GM21825 (cell line): ENCODE results near the gene RNF14.

ENCODE experiments used
- ATAC-seq: cut with Tn5 transposase; IDR thresholded peaks from one replicate; pipeline ENCODE4 v1.9.1; 2021; ENCODE audit warnings: mild to moderate bottlenecking, moderate library complexity; ENCODE audit not compliant: unreplicated experiment

Gene RNF14

GRCh38 chr5:141973871-141974595, 5.1 kb downstream of the RNF14 start:
- no peak for ATAC-seq

GRCh38 chr5:141976176-141976575, 7.3 kb downstream of the RNF14 start:
- ATAC-seq, result no peak

GRCh38 chr5:141978389-141978788, 9.5 kb downstream of the RNF14 start:
- ATAC-seq, result no peak

- no peak for ATAC-seq
Measured at GRCh38 chr5:141982626-141983025, 13.7 kb downstream of the RNF14 start.

GRCh38 chr5:141986072-141986471, 17.2 kb downstream of the RNF14 start:
- no peak for ATAC-seq

GRCh38 chr5:141989720-141990119, 20.8 kb downstream of the RNF14 start:
- ATAC-seq, result no peak

GRCh38 chr5:141992349-141992963, 23.6 kb downstream of the RNF14 start:
- no peak for ATAC-seq

GRCh38 chr5:141994511-141995136, 25.7 kb downstream of the RNF14 start:
- no peak for ATAC-seq

GRCh38 chr5:141995656-141996055, 26.8 kb downstream of the RNF14 start:
- no peak for ATAC-seq

- ATAC-seq, result no peak
Measured at GRCh38 chr5:141997358-141997960, 28.6 kb downstream of the RNF14 start.

- no peak for ATAC-seq
Measured at GRCh38 chr5:142000173-142000572, 31.3 kb downstream of the RNF14 start.

GRCh38 chr5:142000704-142001484, 32.0 kb downstream of the RNF14 start:
- no peak for ATAC-seq

- no peak for ATAC-seq
Measured at GRCh38 chr5:142003266-142003800, 34.4 kb downstream of the RNF14 start.

- ATAC-seq, result no peak
Measured at GRCh38 chr5:142006363-142007236, 37.7 kb downstream of the RNF14 start.

GRCh38 chr5:142007237-142007544, 38.3 kb downstream of the RNF14 start:
- no peak for ATAC-seq

- ATAC-seq, result no peak
Measured at GRCh38 chr5:142008813-142009212, 39.9 kb downstream of the RNF14 start.

- ATAC-seq, result no peak
Measured at GRCh38 chr5:142009886-142010285, 41.0 kb downstream of the RNF14 start.

GRCh38 chr5:142011572-142012185, 42.8 kb downstream of the RNF14 start:
- no peak for ATAC-seq

- ATAC-seq, result no peak
Measured at GRCh38 chr5:142012186-142012785, 43.4 kb downstream of the RNF14 start.
